BE2C (cell line): ENCODE results near the gene BAHCC1.

ENCODE experiments used
- DNase-seq: peaks from one replicate; pipeline ENCODE4 v3.0.0-alpha.2; 2020
- H3K27me3 ChIP-seq: fragments of 250-450 bp; sonication (Bioruptor Pico); 2 replicates; pipeline ENCODE4 v1.5.1; 2020; ENCODE audit warnings: mild to moderate bottlenecking
- H3K36me3 ChIP-seq: fragments of 250-450 bp; sonication (Bioruptor Pico); 2 replicates; pipeline ENCODE4 v1.5.1; 2020; ENCODE audit warnings: mild to moderate bottlenecking
- H3K4me1 ChIP-seq: fragments of 250-450 bp; sonication (Bioruptor Pico); 2 replicates; pipeline ENCODE4 v1.5.1; 2020
- H3K4me3 ChIP-seq: 2 replicates; pipeline ENCODE4 v1.5.1; 2011; ENCODE audit warnings: low read depth, low read length
- H3K9me3 ChIP-seq: fragments of 250-450 bp; sonication (Bioruptor Pico); 2 replicates; pipeline ENCODE4 v1.5.1; 2020
- TF ChIP-seq, protein P1 (sequence below): IDR thresholded peaks from 2 replicates; pipeline ENCODE4 v1.5.1; 2012; ENCODE audit warnings: mild to moderate bottlenecking, low read depth, low read length

The BAHCC1 gene

DNA sequence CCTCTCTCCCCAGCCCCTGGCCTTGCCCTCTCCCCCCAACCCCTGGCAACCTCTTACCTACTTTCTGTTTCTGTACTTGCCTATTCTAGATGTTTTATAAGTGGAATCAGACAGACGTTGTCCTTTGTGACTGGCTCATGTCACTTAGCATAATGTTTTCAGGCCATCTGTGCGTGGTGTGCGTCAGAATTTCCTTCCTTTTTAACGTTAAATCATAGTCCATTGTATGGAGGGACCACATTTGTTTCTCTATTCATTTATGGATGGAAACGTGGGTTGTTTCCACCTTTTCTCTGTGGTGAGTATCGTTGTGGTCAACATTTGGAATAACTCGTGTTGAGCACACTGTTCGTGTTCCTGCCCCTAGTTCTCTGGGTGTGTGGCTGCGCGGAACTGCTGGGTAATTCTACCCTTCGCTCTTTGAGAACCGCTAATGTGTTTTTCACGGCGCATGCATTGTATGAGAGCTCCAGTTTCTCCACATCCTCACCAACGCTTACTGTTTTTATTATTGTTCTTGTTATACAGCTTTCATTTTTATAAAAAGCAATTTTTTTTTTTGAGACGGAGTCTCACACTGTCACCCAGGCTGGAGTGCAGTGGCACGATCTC, 91.0 kb downstream of the BAHCC1 start:
- Histone ChIP-seq H3K4me3 (no peak overlapping the region), H3K9me3 (no peaks in the 10 kb centered on the region), H3K4me1 (peaks cover 14% of the 10 kb centered on the region), H3K27me3 (no peaks in the 10 kb centered on the region), H3K36me3 (no peaks in the 10 kb centered on the region)
- TF ChIP-seq, protein P1, sequence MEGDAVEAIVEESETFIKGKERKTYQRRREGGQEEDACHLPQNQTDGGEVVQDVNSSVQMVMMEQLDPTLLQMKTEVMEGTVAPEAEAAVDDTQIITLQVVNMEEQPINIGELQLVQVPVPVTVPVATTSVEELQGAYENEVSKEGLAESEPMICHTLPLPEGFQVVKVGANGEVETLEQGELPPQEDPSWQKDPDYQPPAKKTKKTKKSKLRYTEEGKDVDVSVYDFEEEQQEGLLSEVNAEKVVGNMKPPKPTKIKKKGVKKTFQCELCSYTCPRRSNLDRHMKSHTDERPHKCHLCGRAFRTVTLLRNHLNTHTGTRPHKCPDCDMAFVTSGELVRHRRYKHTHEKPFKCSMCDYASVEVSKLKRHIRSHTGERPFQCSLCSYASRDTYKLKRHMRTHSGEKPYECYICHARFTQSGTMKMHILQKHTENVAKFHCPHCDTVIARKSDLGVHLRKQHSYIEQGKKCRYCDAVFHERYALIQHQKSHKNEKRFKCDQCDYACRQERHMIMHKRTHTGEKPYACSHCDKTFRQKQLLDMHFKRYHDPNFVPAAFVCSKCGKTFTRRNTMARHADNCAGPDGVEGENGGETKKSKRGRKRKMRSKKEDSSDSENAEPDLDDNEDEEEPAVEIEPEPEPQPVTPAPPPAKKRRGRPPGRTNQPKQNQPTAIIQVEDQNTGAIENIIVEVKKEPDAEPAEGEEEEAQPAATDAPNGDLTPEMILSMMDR = no peak
- DNase-seq = no peak

DNA sequence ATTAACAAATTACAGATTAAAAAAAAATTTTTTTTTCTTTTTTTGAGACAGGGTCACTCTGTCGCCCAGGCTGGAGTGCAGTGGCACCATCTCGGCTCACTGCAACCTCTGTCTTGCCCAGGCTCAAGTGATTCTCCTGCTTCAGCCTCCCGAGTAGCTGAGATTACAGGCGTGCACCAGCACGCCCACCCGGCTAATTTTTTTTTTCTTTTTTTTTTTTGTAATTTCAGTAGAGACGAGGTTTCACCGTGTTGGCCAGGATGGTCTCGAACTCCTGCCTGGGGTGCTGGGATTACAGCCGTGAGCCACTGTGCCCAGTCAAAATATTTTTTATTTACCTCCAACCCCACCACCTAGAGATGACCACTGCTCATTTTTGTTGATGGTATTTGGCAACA, 91.8 kb downstream of the BAHCC1 start:
- Histone ChIP-seq H3K4me3 (no peak overlapping the region), H3K4me1 (peaks cover 14% of the 10 kb centered on the region), H3K9me3 (no peaks in the 10 kb centered on the region), H3K36me3 (no peaks in the 10 kb centered on the region), H3K27me3 (no peaks in the 10 kb centered on the region)
- TF ChIP-seq, protein P1 = no peak
- DNase-seq = no peak

DNA sequence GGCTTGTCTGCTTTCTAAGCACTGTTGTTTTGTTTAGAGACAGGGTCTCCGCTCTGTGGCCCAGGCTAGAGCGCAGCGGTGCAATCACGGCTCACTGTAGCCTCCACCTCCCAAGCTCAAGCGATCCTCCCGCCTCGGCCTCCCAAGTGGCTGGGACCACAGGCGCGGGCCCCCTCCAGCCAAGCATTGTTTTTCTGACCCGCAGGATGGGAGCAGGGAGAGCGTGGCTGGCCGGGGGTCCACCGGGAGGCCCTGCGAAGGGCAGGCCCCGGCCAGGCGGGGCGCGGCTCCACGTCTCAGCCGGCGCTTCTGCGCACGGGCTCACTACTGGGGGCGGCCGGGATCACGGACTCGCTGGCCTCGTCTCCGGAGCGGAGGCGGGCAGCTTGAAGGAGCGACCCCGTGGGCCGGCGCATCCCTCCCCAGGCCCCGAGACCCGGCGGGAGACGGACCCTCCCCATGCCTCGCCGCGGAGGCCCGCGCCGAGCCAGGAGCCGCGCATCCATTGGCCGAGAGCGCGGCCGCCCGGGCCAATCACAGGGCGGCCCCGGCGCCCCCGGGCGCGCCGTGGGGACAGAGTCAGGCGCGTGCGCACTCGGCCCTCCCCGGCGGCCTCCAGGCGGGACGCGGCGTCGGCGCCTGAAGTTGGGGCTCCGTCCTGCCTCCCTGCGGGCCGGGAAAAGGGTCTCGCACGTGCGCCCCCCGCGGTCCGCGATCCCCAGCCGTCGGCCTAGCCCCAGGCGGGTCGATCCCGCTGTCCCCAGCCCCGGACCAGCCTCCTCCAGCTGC, 92.4 kb downstream of the BAHCC1 start:
- no peaks in the 10 kb centered on the region for H3K27me3 ChIP-seq
- peak; percentile 71 for DNase-seq
- TF ChIP-seq, protein P1 = no peak
- no peaks in the 10 kb centered on the region for H3K36me3 ChIP-seq
- peaks cover 14% of the 10 kb centered on the region for H3K4me1 ChIP-seq
- H3K4me3 ChIP-seq = peak overlapping the region; percentile 29
- no peaks in the 10 kb centered on the region for H3K9me3 ChIP-seq

DNA sequence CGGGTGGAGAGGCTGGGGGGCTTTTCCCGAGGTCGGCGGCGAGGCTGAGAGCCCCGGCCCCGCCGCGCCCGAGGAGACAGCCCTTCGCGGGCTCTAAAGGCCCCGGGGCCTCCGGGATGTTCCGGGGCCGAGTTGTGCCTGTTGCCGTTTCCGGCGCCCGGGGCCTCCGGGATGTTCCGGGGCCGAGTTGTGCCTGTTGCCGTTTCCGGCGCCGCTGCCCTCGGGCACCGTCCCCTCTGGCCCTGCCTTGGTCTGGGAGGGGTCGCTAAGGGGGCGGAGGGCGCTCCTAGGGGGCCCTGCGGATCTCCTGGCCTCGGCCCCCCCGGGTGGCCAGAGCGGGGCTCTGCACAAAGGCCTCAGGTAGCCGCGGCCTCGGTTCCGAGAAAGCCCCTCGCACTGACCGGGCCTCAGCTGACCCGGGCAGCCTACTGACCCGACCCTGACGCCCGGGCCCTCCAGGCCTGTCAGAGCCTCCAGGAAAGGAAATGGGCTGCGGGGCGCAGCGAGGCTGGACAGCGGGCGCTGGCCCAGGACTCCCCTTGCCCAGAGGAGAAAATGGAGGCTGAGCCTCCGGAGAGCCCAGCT, 93.1 kb downstream of the BAHCC1 start:
- Histone ChIP-seq H3K4me3 (peak overlapping the region; percentile 29), H3K4me1 (peaks cover 14% of the 10 kb centered on the region)
- TF ChIP-seq, protein P1 = no peak

DNA sequence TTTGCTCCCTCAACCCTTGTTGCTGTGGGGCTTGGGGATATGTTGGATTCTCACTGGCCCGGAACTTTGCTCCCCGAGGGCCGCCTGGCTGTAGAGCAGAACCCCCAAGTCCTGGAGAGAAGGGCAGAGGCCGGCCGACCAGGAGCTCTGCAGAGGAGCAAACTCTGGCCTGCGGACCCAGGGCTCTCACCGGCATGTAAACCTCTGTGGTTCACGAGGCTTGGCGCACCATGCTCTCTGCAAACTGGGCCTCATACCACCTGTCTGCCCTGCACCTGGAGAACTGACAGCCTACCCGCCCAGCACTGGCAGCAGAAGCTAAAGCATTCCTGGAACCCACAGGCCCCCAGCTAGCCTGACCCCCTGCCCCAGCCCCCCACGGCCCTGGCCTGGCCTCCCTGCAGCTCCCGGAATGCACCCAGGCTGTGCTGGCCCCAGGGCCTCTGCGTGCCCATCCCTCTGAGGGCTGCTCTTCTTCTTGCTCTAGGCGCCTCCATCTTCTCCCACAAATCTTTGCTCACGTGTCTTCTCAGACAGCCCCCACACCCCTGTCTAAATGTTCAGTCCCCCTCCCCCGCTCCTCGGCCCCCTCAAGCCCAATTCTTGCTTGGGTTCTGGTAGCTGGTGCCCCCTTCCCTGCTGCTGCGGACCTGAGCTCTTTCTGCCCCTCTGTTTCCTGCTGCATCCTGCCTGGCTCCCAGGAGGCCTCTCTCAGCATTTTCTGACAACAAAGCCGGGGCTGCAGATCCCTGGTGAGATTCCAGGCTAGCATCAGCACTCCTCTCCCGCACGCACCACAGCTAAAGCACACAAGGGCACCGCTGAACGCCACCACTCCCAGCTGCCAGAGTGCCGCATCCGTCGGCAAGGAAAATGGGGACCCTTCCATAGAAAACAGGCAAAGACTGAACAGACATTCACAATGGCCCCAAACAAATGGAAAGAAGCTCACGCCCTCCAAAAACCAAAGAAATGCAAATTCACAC, 94.0 kb downstream of the BAHCC1 start:
- H3K4me3 ChIP-seq = no peak overlapping the region
- H3K4me1 ChIP-seq = peaks cover 12% of the 10 kb centered on the region
- H3K9me3 ChIP-seq = no peaks in the 10 kb centered on the region
- DNase-seq = peak; percentile 69
- TF ChIP-seq, protein P1 = no peak
- no peaks in the 10 kb centered on the region for H3K27me3 ChIP-seq
- H3K36me3 ChIP-seq = no peaks in the 10 kb centered on the region

More for the DNA sequence above, 93.1 kb downstream of the BAHCC1 start:
- H3K9me3 ChIP-seq = no peaks in the 10 kb centered on the region
- H3K27me3 ChIP-seq = no peaks in the 10 kb centered on the region
- DNase-seq = no peak
- no peaks in the 10 kb centered on the region for H3K36me3 ChIP-seq
